ENCODE results near the gene PAX8. TPM values are rescaled to one million over a fixed set of nuclear protein-coding genes. Genes with fewer than 3 reads are reported as not detected.

PAX8 gene
- total and polyA plus RNA-seq, 10 of the 15 experiments (the other 5 are each of a cell fraction or from before 2014, with no cell fraction given) = 0.16 to 2.5 (median 0.97) TPM

DNA sequence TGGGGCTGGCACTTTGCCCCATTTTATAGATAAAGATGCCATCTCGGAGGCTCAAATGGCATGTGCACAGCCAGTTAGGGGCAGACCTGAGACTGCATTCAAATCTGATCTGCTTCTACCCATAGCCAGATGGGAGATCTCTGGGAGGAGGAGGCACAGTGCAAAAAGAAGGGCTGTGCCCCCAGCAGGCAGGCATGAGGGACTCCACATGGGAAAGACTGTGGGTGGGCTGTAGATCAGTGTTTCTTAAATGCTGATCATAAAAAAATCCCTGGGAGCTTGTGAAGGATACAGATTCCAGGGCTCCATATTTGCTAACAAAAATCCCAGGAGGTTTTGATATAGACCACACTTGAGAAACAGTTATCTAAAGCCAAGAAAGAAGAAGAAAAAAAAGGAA is 15.2 kb downstream of the PAX8 start:
- no peak for FAIRE-seq
- TF ChIP-seq POLR2AphosphoS2 (IDR thresholded peaks at IDR 0.05; ENCODE audit: low read depth, low read length) (no peak), SMAD1 (IDR thresholded peaks at IDR 0.05; ENCODE audit: low read depth, partially characterized antibody) (no peak), ZNF274 (IDR thresholded peaks at IDR 0.05; ENCODE audit: insufficient read depth, insufficient read length) (no peak), TCF12 (IDR thresholded peaks at IDR 0.05; ENCODE audit: low read depth, low read length) (no peak), FOXK2 (IDR thresholded peaks at IDR 0.05) (no peak), PML (IDR thresholded peaks at IDR 0.05; ENCODE audit: low read length) (no peak), TCF3 (IDR thresholded peaks at IDR 0.05; ENCODE audit: borderline replicate concordance, insufficient read depth, low read depth, low read length) (no peak), RFX5 (IDR thresholded peaks at IDR 0.05; ENCODE audit: low read depth, low read length) (no peak), KDM1A (IDR thresholded peaks at IDR 0.05; ENCODE audit: borderline replicate concordance) (no peak), WRNIP1 (IDR thresholded peaks at IDR 0.05; ENCODE audit: borderline replicate concordance, low read depth, low read length) (no peak), RBBP5 (conservative IDR thresholded peaks at IDR 0.05) (no peak), GABPA (IDR thresholded peaks at IDR 0.05; ENCODE audit: low read depth) (no peak), SIN3A (IDR thresholded peaks at IDR 0.05; ENCODE audit: low read depth, low read length) (no peak), TCF7 (IDR thresholded peaks at IDR 0.05; ENCODE audit: borderline replicate concordance) (no peak), ZNF622 (IDR thresholded peaks at IDR 0.05) (no peak)
- TF ChIP-seq, protein P1, sequence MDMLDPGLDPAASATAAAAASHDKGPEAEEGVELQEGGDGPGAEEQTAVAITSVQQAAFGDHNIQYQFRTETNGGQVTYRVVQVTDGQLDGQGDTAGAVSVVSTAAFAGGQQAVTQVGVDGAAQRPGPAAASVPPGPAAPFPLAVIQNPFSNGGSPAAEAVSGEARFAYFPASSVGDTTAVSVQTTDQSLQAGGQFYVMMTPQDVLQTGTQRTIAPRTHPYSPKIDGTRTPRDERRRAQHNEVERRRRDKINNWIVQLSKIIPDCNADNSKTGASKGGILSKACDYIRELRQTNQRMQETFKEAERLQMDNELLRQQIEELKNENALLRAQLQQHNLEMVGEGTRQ (IDR thresholded peaks at IDR 0.05; ENCODE audit: borderline replicate concordance, low read depth, low read length) = no peak
- no peak for DNase-seq (ENCODE audit: low read depth, low spot score)
- ChIA-PET SMC1A (ENCODE audit: uncharacterized antibody, unreplicated experiment) (no interaction called here), RAD21 (ENCODE audit: unreplicated experiment) (no interaction called here), CTCF (no interaction called here), POLR2A (no interaction called here)
- H3K4me2 ChIP-seq (ENCODE audit: control insufficient read depth, insufficient read depth) = no peak overlapping the region
- ATAC-seq = no peak
- WGBS (ENCODE audit: insufficient coverage, insufficient replicate concordance, low lambda C conversion rate, missing lambda C conversion rate) = 0% methylated on average over 1 of the region's 1 CpG
- no peaks in the 10 kb centered on the region for H3K4me1 ChIP-seq (ENCODE audit: control insufficient read depth, insufficient read depth, low read length)
- H3K27ac ChIP-seq (ENCODE audit: control insufficient read depth, insufficient read depth) = no peak overlapping the region
- BruUV-seq (replicated peaks) = no TSS peak
- H3K79me2 ChIP-seq (ENCODE audit: control insufficient read depth, insufficient read depth, low read length) = no peaks in the 10 kb centered on the region
- no peak overlapping the region for H3K4me3 ChIP-seq
- no peaks in the 10 kb centered on the region for H3K9me3 ChIP-seq (replicated peaks; ENCODE audit: control insufficient read depth, insufficient read depth, low read length)
- peaks cover 0 to 2% of the 10 kb centered on the region in 2 experiments; a peak in 1 of 4 replicates for H3K36me3 ChIP-seq (ENCODE audit: control insufficient read depth in 2 of 2, insufficient read depth in 2 of 2, low read length in 1 of 2)
- in situ Hi-C loops (cut with MboI) = no loop called here
- no peaks in the 10 kb centered on the region for H3K27me3 ChIP-seq (replicated peaks in 1 of 2; ENCODE audit: control insufficient read depth in 2 of 2, insufficient read depth in 2 of 2, low read length in 1 of 2)
- intact Hi-C loops (cut with micrococcal nuclease; ENCODE audit: unreplicated experiment) = no loop called here
- H2AFZ ChIP-seq (ENCODE audit: control insufficient read depth, low read depth, low read length) = no peak overlapping the region
- no peak overlapping the region for H3K9ac ChIP-seq (ENCODE audit: control insufficient read depth, insufficient read depth, low read length)
- no peaks in the 10 kb centered on the region for H4K20me1 ChIP-seq (ENCODE audit: control insufficient read depth, insufficient read depth)

All from GM12878 (cell line).